Spleen (tissue), 11 donors: Measurements from ENCODE around the gene ANO4. TPM values are rescaled to one million over a fixed set of nuclear protein-coding genes. Genes with fewer than 3 reads are reported as not detected.

Experiments used
- DNase-seq: peaks from one replicate; pipeline ENCODE4 v3.0.0-alpha.2; 2020
- H3K27ac ChIP-seq, 8 donors: fragments of 200-600 bp; sonication (generic) in 7 of 8; 1 replicate in 4 of 8; 2 replicates in 4 of 8; pipeline versions ENCODE4 v1.5.0 to v1.8.0; 2016 to 2021; ENCODE audit warnings: inconsistent platforms in 4 of 8, mild to moderate bottlenecking in 4 of 8, moderate library complexity in 1 of 8
- H3K27me3 ChIP-seq, 7 donors: fragments of 200-600 bp; sonication (generic) in 6 of 7; replicated peaks in 1 of 7; 1 replicate in 4 of 7; 2 replicates in 3 of 7; pipeline versions ENCODE4 v1.5.0 to v1.8.0; 2016 to 2021; ENCODE audit warnings: inconsistent platforms in 3 of 7, mild to moderate bottlenecking in 1 of 7
- H3K36me3 ChIP-seq, 6 donors: fragments of 200-600 bp; sonication (generic) in 5 of 6; 1 replicate in 4 of 6; 2 replicates in 2 of 6; pipeline versions ENCODE4 v1.5.0 to v1.8.0; 2016 to 2021; ENCODE audit warnings: inconsistent platforms in 2 of 6
- H3K4me1 ChIP-seq, 6 donors: fragments of 200-600 bp; sonication (generic) in 5 of 6; 1 replicate in 3 of 6; 2 replicates in 3 of 6; pipeline versions ENCODE4 v1.5.0 to v1.8.0; 2016 to 2021; ENCODE audit warnings: inconsistent platforms in 3 of 6
- H3K4me3 ChIP-seq, 8 donors: fragments of 200-600 bp; sonication (generic) in 7 of 8; 1 replicate in 4 of 8; 2 replicates in 4 of 8; pipeline versions ENCODE4 v1.5.0 to v1.8.0; 2016 to 2021; ENCODE audit warnings: inconsistent platforms in 4 of 8, mild to moderate bottlenecking in 4 of 8, moderate library complexity in 2 of 8
- H3K9me3 ChIP-seq, 8 donors: fragments of 200-600 bp; sonication (generic) in 7 of 8; 1 replicate in 4 of 8; 2 replicates in 4 of 8; pipeline versions ENCODE4 v1.5.0 to v1.8.0; 2016 to 2021; ENCODE audit warnings: inconsistent platforms in 4 of 8
- POLR2A ChIP-seq, 3 donors: fragments of 450-650 bp; IDR thresholded peaks; one replicate each; pipeline ENCODE4 v1.5.1; 2017; ENCODE audit warnings: antibody characterized with exemption in 3 of 3, mild to moderate bottlenecking in 1 of 3
- POLR2AphosphoS5 ChIP-seq, 3 donors: sonication (generic); formaldehyde crosslinking; IDR thresholded peaks; one replicate each; pipeline ENCODE4 v1.5.1; 2017; ENCODE audit warnings: antibody characterized with exemption in 3 of 3
- WGBS, 5 donors: extraction: QIAGEN DNeasy Blood & Tissue Kit in 3 of 5; methylation state at CpG; one replicate each; pipeline versions ENCODE4 v1.1.5 to v1.1.7; 2013 to 2018; 5-methylcytosine and 5-hydroxymethylcytosine counted together
- intact Hi-C: fragments of 100-400 bp; cut with DNase I; formaldehyde crosslinking; loops from one replicate; pipeline ENCODE4 v1.15.0; 2023; ENCODE audit warnings: low total_unique reads
- polyA plus RNA-seq, 3 donors: library from polyadenylated mRNA; stranded (reverse); fragments of 200-250 nt; gene quantifications; one replicate each; pipeline ENCODE4 v1.2.1, GENCODE V29; 2013
- total RNA-seq, 7 donors: library from RNA; depleted of rRNA in 3 of 7; stranded (reverse); fragments of >200 nt in 3 of 7; fragmentation: NEBNext Ultra II Directional in 4 of 7; extraction: Animal tissue kit (Norgen Biotek cat#: 25700) in 4 of 7; gene quantifications; one replicate each; pipeline versions ENCODE4 v1.1.0 to v1.2.1, GENCODE V29; 2016 to 2021
- TF ChIP-seq, protein P1 (sequence below), 11 experiments: fragments of 200-600 bp in 7 of 11; fragments of 450-650 bp in 4 of 11; sonication (generic) in 4 of 11; IDR thresholded peaks in 8 of 11; conservative IDR thresholded peaks in 3 of 11; 1 replicate in 7 of 11; 2 replicates in 4 of 11; pipeline versions ENCODE4 v1.4.0 to v1.8.0; 2016 to 2021; ENCODE audit warnings: antibody characterized with exemption in 11 of 11, inconsistent platforms in 4 of 11, mild to moderate bottlenecking in 1 of 11
- donor health status: healthy with polysubstance abuse.
- donor health status: DM: no; HTN: no; CAD: no; lungs with moderate emphysema.
- donor health status: DM: no; HTN: no; CAD: no.
- donor health status: Bipolar disorder and iron deficiency.
- donor health status: healthy.
- donor health status: DM: no; HTN: no; CAD: no.
- donor health status: DM: yes; HTN: yes; CAD: no.

Gene ANO4
- total and polyA plus RNA-seq, 10 donors, result 0.42 TPM; not detected in 9

DNA sequence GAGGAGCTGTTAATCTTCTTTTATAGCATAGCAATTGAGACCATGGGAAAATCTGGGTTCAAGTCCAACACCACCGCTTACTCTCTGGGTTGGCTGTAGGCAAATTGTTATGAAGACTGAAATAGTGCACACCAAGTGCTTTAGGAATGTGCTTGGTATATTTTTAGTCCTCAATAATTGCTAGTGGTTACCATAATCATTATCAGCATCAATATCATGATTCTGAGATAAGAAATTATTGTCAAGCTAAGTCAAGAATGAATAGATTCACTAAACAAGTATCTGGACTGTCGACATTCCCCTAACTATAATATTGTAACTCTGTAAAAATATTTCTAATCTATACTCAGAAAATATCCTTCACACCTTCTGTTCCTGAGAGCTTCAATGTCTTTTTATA, 48.5 kb downstream of the ANO4 start:
- 66 to 92% (median 70%) methylated on average over 2 of the region's 2 CpGs for WGBS, 5 donors
- H3K36me3 ChIP-seq, result no peaks in the 10 kb centered on the region
- no peak for TF ChIP-seq POLR2AphosphoS5 (IDR thresholded peaks at IDR 0.05)
- no peak for TF ChIP-seq POLR2A (IDR thresholded peaks at IDR 0.05)
- TF ChIP-seq, protein P1, sequence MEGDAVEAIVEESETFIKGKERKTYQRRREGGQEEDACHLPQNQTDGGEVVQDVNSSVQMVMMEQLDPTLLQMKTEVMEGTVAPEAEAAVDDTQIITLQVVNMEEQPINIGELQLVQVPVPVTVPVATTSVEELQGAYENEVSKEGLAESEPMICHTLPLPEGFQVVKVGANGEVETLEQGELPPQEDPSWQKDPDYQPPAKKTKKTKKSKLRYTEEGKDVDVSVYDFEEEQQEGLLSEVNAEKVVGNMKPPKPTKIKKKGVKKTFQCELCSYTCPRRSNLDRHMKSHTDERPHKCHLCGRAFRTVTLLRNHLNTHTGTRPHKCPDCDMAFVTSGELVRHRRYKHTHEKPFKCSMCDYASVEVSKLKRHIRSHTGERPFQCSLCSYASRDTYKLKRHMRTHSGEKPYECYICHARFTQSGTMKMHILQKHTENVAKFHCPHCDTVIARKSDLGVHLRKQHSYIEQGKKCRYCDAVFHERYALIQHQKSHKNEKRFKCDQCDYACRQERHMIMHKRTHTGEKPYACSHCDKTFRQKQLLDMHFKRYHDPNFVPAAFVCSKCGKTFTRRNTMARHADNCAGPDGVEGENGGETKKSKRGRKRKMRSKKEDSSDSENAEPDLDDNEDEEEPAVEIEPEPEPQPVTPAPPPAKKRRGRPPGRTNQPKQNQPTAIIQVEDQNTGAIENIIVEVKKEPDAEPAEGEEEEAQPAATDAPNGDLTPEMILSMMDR (IDR thresholded peaks at IDR 0.05 in 8 of 11, conservative IDR thresholded peaks at IDR 0.05 in 3 of 11), result no peak
- no peak overlapping the region for H3K27ac ChIP-seq
- H3K27me3 ChIP-seq, result no peaks in the 10 kb centered on the region
- no peak overlapping the region for H3K4me3 ChIP-seq
- no peaks in the 10 kb centered on the region for H3K9me3 ChIP-seq
- no peaks in the 10 kb centered on the region for H3K4me1 ChIP-seq
- DNase-seq, result no peak
- intact Hi-C loops, result no loop called here

DNA sequence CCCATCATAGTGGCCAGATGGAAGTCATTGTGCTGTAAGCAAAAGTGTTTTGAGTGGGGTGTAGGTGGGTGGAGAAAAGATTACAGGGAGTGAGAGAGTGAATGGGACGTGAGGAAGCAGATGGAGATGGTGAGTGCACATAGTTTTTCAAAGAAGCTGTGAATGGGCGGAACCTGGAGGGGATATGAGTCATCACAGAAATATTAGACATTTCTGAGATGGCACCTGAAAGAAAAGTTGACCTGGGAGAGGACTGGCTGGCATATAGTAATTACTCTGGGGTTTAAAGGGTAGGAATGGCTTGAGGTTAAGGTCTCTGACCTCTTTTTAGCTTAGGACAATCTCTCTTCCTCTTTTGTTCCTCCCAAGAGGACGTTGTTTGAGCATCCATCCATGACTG, 50.5 kb downstream of the ANO4 start:
- 42 to 53% (median 47%) methylated on average over 3 of the region's 3 CpGs for WGBS, 5 donors
- no peak overlapping the region for H3K27ac ChIP-seq
- H3K27me3 ChIP-seq, result no peaks in the 10 kb centered on the region
- no peak for TF ChIP-seq POLR2AphosphoS5 (IDR thresholded peaks at IDR 0.05)
- TF ChIP-seq, protein P1 (IDR thresholded peaks at IDR 0.05 in 8 of 11, conservative IDR thresholded peaks at IDR 0.05 in 3 of 11), result no peak
- no peak for TF ChIP-seq POLR2A (IDR thresholded peaks at IDR 0.05)
- DNase-seq, result no peak
- intact Hi-C loops, result no loop called here
- H3K9me3 ChIP-seq, result no peaks in the 10 kb centered on the region
- H3K36me3 ChIP-seq, result no peaks in the 10 kb centered on the region
- no peaks in the 10 kb centered on the region for H3K4me1 ChIP-seq
- no peak overlapping the region for H3K4me3 ChIP-seq

DNA sequence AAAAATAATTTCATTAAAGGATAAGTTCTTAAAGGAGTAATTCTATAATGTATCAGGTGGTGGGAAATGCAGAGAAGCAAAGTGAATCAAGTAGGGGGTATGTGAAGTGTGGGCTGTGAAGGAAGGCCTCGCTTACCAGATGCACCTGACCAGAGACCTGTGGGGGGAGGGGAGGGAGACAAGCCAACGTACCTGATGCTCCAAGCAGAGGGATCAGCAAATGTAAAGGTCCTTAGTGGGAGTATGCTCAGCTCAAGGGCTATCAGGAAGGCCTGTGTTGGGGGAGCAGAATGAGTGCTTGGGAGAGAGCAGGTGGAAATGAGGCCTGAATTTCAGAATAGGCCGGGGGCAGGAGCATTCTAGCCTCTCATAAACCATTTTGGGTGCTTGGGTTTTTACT, 57.1 kb downstream of the ANO4 start:
- 27 to 64% (median 45%) methylated on average over 3 of the region's 3 CpGs for WGBS, 5 donors
- intact Hi-C loops, result no loop called here
- H3K27me3 ChIP-seq, result peaks cover 0 to 3% (median 0%) of the 10 kb centered on the region in 7 donors
- H3K36me3 ChIP-seq, result no peaks in the 10 kb centered on the region
- no peak overlapping the region for H3K4me3 ChIP-seq
- no peak overlapping the region for H3K27ac ChIP-seq
- no peaks in the 10 kb centered on the region for H3K4me1 ChIP-seq
- DNase-seq, result no peak
- no peaks in the 10 kb centered on the region for H3K9me3 ChIP-seq
- TF ChIP-seq, protein P1 (IDR thresholded peaks at IDR 0.05 in 8 of 11, conservative IDR thresholded peaks at IDR 0.05 in 3 of 11), result no peak
- TF ChIP-seq POLR2A (IDR thresholded peaks at IDR 0.05), result no peak
- TF ChIP-seq POLR2AphosphoS5 (IDR thresholded peaks at IDR 0.05), result no peak

DNA sequence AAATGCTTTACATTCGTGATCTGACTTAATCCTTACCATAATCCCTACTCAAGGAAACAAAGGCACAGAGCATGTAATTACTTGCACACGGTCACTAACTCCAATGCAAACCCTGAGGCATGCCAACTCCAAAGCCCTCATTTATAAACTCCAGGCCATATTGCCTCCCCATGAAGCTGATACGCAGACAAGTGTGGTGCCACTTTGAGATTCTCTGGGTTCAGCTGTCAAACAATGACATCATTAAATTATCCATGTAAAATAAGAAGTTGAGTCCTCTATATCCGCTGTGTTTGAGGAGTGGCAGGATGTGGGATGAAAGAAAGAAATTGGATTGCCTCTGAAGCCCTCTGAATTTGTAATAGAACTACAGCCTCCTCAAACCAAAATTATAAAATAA, 62.8 kb downstream of the ANO4 start:
- TF ChIP-seq, protein P1 (IDR thresholded peaks at IDR 0.05 in 8 of 11, conservative IDR thresholded peaks at IDR 0.05 in 3 of 11), result no peak
- TF ChIP-seq POLR2A (IDR thresholded peaks at IDR 0.05) (no peak), POLR2AphosphoS5 (IDR thresholded peaks at IDR 0.05) (no peak)
- Histone ChIP-seq H3K27me3 (peaks cover 0 to 3% (median 0%) of the 10 kb centered on the region in 7 donors), H3K27ac (no peak overlapping the region), H3K4me3 (no peak overlapping the region), H3K4me1 (no peaks in the 10 kb centered on the region), H3K9me3 (peaks cover 0 to 4% (median 0%) of the 10 kb centered on the region in 8 donors), H3K36me3 (no peaks in the 10 kb centered on the region)
- intact Hi-C loops, result no loop called here
- WGBS, 5 donors, result 74 to 85% (median 82%) methylated on average over 4 of the region's 4 CpGs
- no peak for DNase-seq
